Ectodermal cell (in vitro differentiated cells): ENCODE data around the gene OTUB2.

Source experiments
- H3K27ac ChIP-seq: 2 replicates; pipeline ENCODE4 v1.7.0; 2013; ENCODE audit warnings: mild to moderate bottlenecking, low read depth, low read length; ENCODE audit not compliant: insufficient read depth, poor library complexity, severe bottlenecking
- H3K27me3 ChIP-seq: 2 replicates; pipeline ENCODE4 v1.7.0; 2013; ENCODE audit warnings: mild to moderate bottlenecking, low read length; ENCODE audit not compliant: insufficient read depth, control insufficient read depth, poor library complexity, severe bottlenecking
- H3K36me3 ChIP-seq: one replicate; pipeline ENCODE4 v1.7.0; 2013; ENCODE audit warnings: low read length; ENCODE audit not compliant: control insufficient read depth, insufficient read depth
- H3K4me1 ChIP-seq: one replicate; pipeline ENCODE4 v1.7.0; 2013; ENCODE audit warnings: low read length; ENCODE audit not compliant: control insufficient read depth, insufficient read depth
- H3K4me3 ChIP-seq: 2 replicates; pipeline ENCODE4 v1.7.0; 2013; ENCODE audit warnings: low read depth, low read length, control low read depth; ENCODE audit not compliant: insufficient read depth
- H3K9me3 ChIP-seq: 2 replicates; pipeline ENCODE4 v1.7.0; 2013; ENCODE audit warnings: mild to moderate bottlenecking, low read length, moderate library complexity; ENCODE audit not compliant: control insufficient read depth
- WGBS, 2 experiments: methylation state at CpG; one replicate each; pipeline ENCODE4 v1.1.7; 2013; ENCODE audit warnings: missing lambda C conversion rate in 2 of 2; 5-methylcytosine and 5-hydroxymethylcytosine counted together

OTUB2 gene

DNA sequence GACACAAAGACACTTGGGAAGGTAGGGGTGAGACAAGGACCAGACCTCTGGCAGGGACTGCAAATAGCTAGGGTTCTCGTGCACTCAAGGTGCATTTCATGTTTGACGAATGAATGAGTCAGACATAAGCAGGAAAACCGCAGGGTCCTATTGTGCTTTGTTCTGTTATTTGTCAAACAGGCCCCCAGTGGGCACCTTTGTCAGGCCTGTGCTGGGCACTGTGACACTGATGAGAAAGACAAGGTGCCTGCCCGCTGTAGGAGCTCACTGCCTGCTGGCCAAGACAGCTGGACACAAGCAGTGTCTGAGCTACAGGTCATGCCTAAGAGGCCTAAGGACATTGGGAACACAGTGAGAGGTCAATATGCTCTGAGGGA is 2.3 kb downstream of the OTUB2 start:
- Histone ChIP-seq H3K9me3 (no peaks in the 10 kb centered on the region), H3K4me1 (peaks cover 22% of the 10 kb centered on the region), H3K4me3 (no peak overlapping the region), H3K27ac (no peak overlapping the region), H3K36me3 (no peaks in the 10 kb centered on the region), H3K27me3 (no peaks in the 10 kb centered on the region)
- WGBS, 2 experiments, result 75 to 79% methylated on average over 4 of the region's 4 CpGs

DNA sequence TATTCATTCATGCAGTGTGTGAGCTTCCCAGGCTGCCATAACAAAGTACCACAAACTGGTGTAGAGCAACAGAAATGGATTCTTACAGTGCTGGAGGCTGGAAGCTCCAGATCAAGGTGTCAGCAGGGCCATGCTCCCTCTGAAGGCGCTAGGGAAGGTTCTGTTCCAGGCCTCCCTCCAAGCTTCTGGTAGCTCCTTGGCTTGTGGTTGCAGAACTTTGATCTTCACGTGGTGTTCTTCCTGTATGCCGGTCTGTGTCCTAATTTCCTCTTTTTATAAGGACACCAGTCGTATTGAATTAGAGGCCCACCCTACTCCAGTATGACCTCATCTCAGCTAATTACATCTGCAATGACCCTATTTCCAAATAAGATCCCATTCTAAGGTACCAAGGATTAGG is 3.1 kb downstream of the OTUB2 start:
- Histone ChIP-seq H3K36me3 (no peaks in the 10 kb centered on the region), H3K27ac (no peak overlapping the region), H3K4me3 (no peak overlapping the region), H3K9me3 (no peaks in the 10 kb centered on the region), H3K27me3 (no peaks in the 10 kb centered on the region), H3K4me1 (peaks cover 18% of the 10 kb centered on the region)
- 95% methylated on average over 4 of the region's 4 CpGs for WGBS, 2 experiments

GRCh38 chr14:94029671-94030203 is 3.6 kb downstream of the OTUB2 start:
- 94 to 95% methylated on average over 7 of the region's 7 CpGs for WGBS, 2 experiments

GRCh38 chr14:94030571-94030970 is 4.4 kb downstream of the OTUB2 start:
- no peaks in the 10 kb centered on the region for H3K36me3 ChIP-seq
- no peaks in the 10 kb centered on the region for H3K27me3 ChIP-seq
- 93 to 96% methylated on average over 14 of the region's 14 CpGs for WGBS, 2 experiments
- H3K9me3 ChIP-seq, result no peaks in the 10 kb centered on the region
- H3K27ac ChIP-seq, result no peak overlapping the region
- no peak overlapping the region for H3K4me3 ChIP-seq
- peaks cover 18% of the 10 kb centered on the region for H3K4me1 ChIP-seq

More at GRCh38 chr14:94029671-94030203, 3.6 kb downstream of the OTUB2 start:
- no peaks in the 10 kb centered on the region for H3K27me3 ChIP-seq
- H3K36me3 ChIP-seq, result no peaks in the 10 kb centered on the region
- H3K4me3 ChIP-seq, result no peak overlapping the region
- H3K9me3 ChIP-seq, result no peaks in the 10 kb centered on the region
- no peak overlapping the region for H3K27ac ChIP-seq
- peaks cover 18% of the 10 kb centered on the region for H3K4me1 ChIP-seq

DNA sequence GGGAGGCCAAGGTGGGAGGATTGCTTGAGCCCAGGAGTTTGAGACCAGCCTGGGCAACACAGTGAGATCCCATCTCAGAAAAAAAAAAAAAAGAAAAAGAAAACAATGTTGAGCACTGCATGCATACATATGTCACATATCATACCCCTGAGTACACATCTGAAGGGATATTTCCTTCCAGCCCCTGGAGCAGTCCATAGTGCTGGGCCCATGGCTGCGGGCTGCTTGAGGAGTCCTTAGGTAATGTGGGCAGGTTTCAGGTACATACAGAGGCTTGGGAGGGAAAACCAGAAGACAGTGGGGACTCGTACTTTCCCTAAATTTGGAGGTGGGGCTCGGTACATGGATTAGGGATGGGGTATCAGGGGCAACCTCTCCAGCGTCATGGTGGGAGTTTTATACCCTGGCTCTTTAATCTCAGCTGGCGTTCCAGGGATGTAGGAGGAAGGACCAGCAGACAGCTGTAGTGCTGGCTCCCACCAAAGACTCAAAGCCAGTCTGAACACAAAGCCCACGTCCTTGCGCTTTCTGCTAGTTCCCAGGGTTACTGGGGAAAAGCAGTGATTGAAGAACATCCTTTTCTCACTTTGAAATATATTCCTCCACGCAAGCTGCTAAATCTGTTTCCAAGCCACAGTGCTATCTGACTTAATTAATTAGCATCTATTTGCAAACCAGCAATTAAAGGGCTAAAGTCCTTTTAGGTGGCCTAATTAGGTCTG is 5.2 kb downstream of the OTUB2 start:
- no peaks in the 10 kb centered on the region for H3K27me3 ChIP-seq
- H3K9me3 ChIP-seq, result no peaks in the 10 kb centered on the region
- no peaks in the 10 kb centered on the region for H3K36me3 ChIP-seq
- no peak overlapping the region for H3K27ac ChIP-seq
- peaks cover 18% of the 10 kb centered on the region for H3K4me1 ChIP-seq
- WGBS, 2 experiments, result 89 to 91% methylated on average over 8 of the region's 8 CpGs
- no peak overlapping the region for H3K4me3 ChIP-seq

DNA sequence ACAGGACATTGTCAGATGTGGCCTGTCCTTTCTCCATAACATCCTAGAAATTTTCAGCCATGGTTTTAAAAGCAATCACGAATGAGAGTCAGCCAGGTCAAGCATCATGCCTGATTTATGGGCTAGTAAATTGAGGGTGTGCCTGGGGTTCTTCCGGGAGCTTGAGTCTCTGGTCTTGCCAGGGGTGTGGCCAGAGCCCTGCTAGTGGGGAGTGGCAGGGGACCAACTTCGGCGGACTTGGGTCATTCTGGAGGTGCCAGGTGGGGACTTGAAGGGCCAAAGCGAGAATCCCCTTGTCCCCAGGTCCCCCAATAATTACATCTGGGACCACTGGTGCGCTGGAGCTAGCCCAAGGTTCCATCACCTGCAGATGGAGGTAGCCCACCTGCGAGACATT is 5.7 kb downstream of the OTUB2 start:
- Histone ChIP-seq H3K9me3 (no peaks in the 10 kb centered on the region), H3K4me1 (peaks cover 17% of the 10 kb centered on the region), H3K4me3 (no peak overlapping the region), H3K27ac (no peak overlapping the region), H3K36me3 (no peaks in the 10 kb centered on the region), H3K27me3 (no peaks in the 10 kb centered on the region)
- WGBS, 2 experiments, result 90 to 93% methylated on average over 7 of the region's 7 CpGs

GRCh38 chr14:94034886-94035285 is 8.7 kb downstream of the OTUB2 start:
- Histone ChIP-seq H3K27ac (no peak overlapping the region), H3K27me3 (no peaks in the 10 kb centered on the region), H3K4me3 (no peak overlapping the region), H3K4me1 (no peaks in the 10 kb centered on the region), H3K36me3 (no peaks in the 10 kb centered on the region), H3K9me3 (no peaks in the 10 kb centered on the region)
- WGBS, 2 experiments, result 85 to 95% methylated on average over 3 of the region's 3 CpGs

DNA sequence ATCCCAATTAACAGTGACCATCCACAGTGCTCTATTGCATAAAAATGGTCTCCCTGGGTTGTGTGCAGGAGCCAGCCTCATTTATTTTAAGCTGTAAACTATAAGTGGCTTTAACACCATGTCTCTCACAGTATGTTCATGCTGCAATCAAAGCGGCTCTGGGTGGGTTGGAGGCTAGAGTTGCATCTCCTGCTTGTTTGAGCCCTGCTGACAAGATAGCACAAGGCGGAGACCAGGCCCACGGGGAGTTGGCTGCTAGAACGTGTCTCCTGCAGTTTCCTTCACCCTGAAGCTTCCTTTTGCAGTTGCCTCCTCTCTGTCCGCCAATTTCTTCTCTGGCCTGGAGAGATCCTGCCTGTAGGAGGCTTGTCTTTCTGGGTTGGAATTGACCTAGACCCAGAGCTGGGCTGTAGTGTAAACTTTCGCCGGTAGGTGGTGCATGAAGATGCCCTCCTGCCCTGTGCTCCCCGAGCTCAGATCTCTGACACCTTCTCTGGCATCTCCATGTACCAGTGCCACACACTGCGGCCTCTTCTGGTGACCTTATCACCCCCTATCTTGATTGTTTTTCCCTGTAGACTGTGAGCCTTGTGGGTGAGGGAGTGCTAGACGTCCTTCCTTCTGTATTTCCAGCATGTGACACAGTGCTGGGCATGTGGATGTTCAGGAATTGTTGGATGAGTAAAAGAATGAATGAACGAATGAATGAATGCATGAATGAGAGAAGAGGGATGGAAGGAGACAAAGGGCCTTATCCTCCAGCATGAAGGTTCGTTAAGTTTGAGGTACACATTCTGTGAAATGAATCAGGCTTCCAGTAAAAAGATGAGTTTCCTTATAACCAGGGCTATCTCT is 10.4 kb downstream of the OTUB2 start:
- Histone ChIP-seq H3K4me3 (no peak overlapping the region), H3K4me1 (no peaks in the 10 kb centered on the region), H3K27ac (no peak overlapping the region), H3K9me3 (no peaks in the 10 kb centered on the region), H3K36me3 (no peaks in the 10 kb centered on the region), H3K27me3 (no peaks in the 10 kb centered on the region)
- WGBS, 2 experiments, result 48 to 53% methylated on average over 12 of the region's 12 CpGs

- no peaks in the 10 kb centered on the region for H3K27me3 ChIP-seq
- H3K36me3 ChIP-seq, result no peaks in the 10 kb centered on the region
- no peak overlapping the region for H3K27ac ChIP-seq
- no peaks in the 10 kb centered on the region for H3K4me1 ChIP-seq
- WGBS, 2 experiments, result 95 to 96% methylated on average over 9 of the region's 9 CpGs
- H3K9me3 ChIP-seq, result no peaks in the 10 kb centered on the region
- no peak overlapping the region for H3K4me3 ChIP-seq
Observed at GRCh38 chr14:94037954-94038353, 11.8 kb downstream of the OTUB2 start.

GRCh38 chr14:94038510-94038909 is 12.4 kb downstream of the OTUB2 start:
- Histone ChIP-seq H3K36me3 (no peaks in the 10 kb centered on the region), H3K4me3 (no peak overlapping the region), H3K9me3 (no peaks in the 10 kb centered on the region), H3K4me1 (no peaks in the 10 kb centered on the region), H3K27ac (no peak overlapping the region), H3K27me3 (no peaks in the 10 kb centered on the region)
- WGBS, 2 experiments, result 92 to 93% methylated on average over 6 of the region's 7 CpGs
